ENCODE data around the gene ZNF618.

Gene ZNF618

GRCh38 chr9:114055894-114056293, 179.8 kb downstream of the ZNF618 start:
- H3K36me3 ChIP-seq (ENCODE audit: low read depth): no peaks in the 10 kb centered on the region
- H3K27ac ChIP-seq (ENCODE audit: poor library complexity, severe bottlenecking): no peak overlapping the region
- no peak for ATAC-seq (ENCODE audit: low read depth)
- H3K4me1 ChIP-seq (ENCODE audit: insufficient read depth, poor library complexity, severe bottlenecking): no peaks in the 10 kb centered on the region
- no peaks in the 10 kb centered on the region for H3K9me3 ChIP-seq (ENCODE audit: severe bottlenecking)
- H3K27me3 ChIP-seq (ENCODE audit: insufficient read depth, poor library complexity, severe bottlenecking): no peaks in the 10 kb centered on the region
- H3K4me3 ChIP-seq (ENCODE audit: severe bottlenecking): no peak overlapping the region
- no peak for DNase-seq (ENCODE audit: low spot score)
- TF ChIP-seq CTCF (IDR thresholded peaks at IDR 0.05; ENCODE audit: poor library complexity, severe bottlenecking): no peak

- Histone ChIP-seq H3K4me3 (ENCODE audit: severe bottlenecking) (no peak overlapping the region), H3K27ac (ENCODE audit: poor library complexity, severe bottlenecking) (no peak overlapping the region), H3K36me3 (ENCODE audit: low read depth) (no peaks in the 10 kb centered on the region), H3K4me1 (ENCODE audit: insufficient read depth, poor library complexity, severe bottlenecking) (no peaks in the 10 kb centered on the region), H3K9me3 (ENCODE audit: severe bottlenecking) (no peaks in the 10 kb centered on the region), H3K27me3 (ENCODE audit: insufficient read depth, poor library complexity, severe bottlenecking) (no peaks in the 10 kb centered on the region)
- DNase-seq (ENCODE audit: low spot score) (no peak), ATAC-seq (ENCODE audit: low read depth) (no peak)
- no peak for TF ChIP-seq CTCF (IDR thresholded peaks at IDR 0.05; ENCODE audit: poor library complexity, severe bottlenecking)
Measured at GRCh38 chr9:114056527-114056926, 180.4 kb downstream of the ZNF618 start.

- H3K27me3 ChIP-seq (ENCODE audit: insufficient read depth, poor library complexity, severe bottlenecking): no peaks in the 10 kb centered on the region
- no peak overlapping the region for H3K4me3 ChIP-seq (ENCODE audit: severe bottlenecking)
- H3K36me3 ChIP-seq (ENCODE audit: low read depth): no peaks in the 10 kb centered on the region
- no peak for DNase-seq (ENCODE audit: low spot score)
- no peaks in the 10 kb centered on the region for H3K9me3 ChIP-seq (ENCODE audit: severe bottlenecking)
- ATAC-seq (ENCODE audit: low read depth): no peak
- H3K27ac ChIP-seq (ENCODE audit: poor library complexity, severe bottlenecking): no peak overlapping the region
- no peaks in the 10 kb centered on the region for H3K4me1 ChIP-seq (ENCODE audit: insufficient read depth, poor library complexity, severe bottlenecking)
- no peak for TF ChIP-seq CTCF (IDR thresholded peaks at IDR 0.05; ENCODE audit: poor library complexity, severe bottlenecking)
Measured at GRCh38 chr9:114057161-114057885, 181.2 kb downstream of the ZNF618 start.

GRCh38 chr9:114058688-114059046, 182.6 kb downstream of the ZNF618 start:
- Histone ChIP-seq H3K4me3 (ENCODE audit: severe bottlenecking) (no peak overlapping the region), H3K9me3 (ENCODE audit: severe bottlenecking) (no peaks in the 10 kb centered on the region), H3K27me3 (ENCODE audit: insufficient read depth, poor library complexity, severe bottlenecking) (no peaks in the 10 kb centered on the region), H3K27ac (ENCODE audit: poor library complexity, severe bottlenecking) (no peak overlapping the region), H3K4me1 (ENCODE audit: insufficient read depth, poor library complexity, severe bottlenecking) (no peaks in the 10 kb centered on the region), H3K36me3 (ENCODE audit: low read depth) (no peaks in the 10 kb centered on the region)
- ATAC-seq (ENCODE audit: low read depth) (no peak), DNase-seq (ENCODE audit: low spot score) (no peak)
- no peak for TF ChIP-seq CTCF (IDR thresholded peaks at IDR 0.05; ENCODE audit: poor library complexity, severe bottlenecking)

GRCh38 chr9:114059047-114059803, 183.1 kb downstream of the ZNF618 start:
- Histone ChIP-seq H3K4me1 (ENCODE audit: insufficient read depth, poor library complexity, severe bottlenecking) (no peaks in the 10 kb centered on the region), H3K27me3 (ENCODE audit: insufficient read depth, poor library complexity, severe bottlenecking) (no peaks in the 10 kb centered on the region), H3K36me3 (ENCODE audit: low read depth) (no peaks in the 10 kb centered on the region), H3K4me3 (ENCODE audit: severe bottlenecking) (no peak overlapping the region), H3K27ac (ENCODE audit: poor library complexity, severe bottlenecking) (no peak overlapping the region), H3K9me3 (ENCODE audit: severe bottlenecking) (no peaks in the 10 kb centered on the region)
- ATAC-seq (ENCODE audit: low read depth) (no peak), DNase-seq (ENCODE audit: low spot score) (no peak)
- TF ChIP-seq CTCF (IDR thresholded peaks at IDR 0.05; ENCODE audit: poor library complexity, severe bottlenecking): no peak
